ENCODE measurements around the gene TPBGL. TPM values are rescaled to one million over a fixed set of nuclear protein-coding genes. Genes with fewer than 3 reads are reported as not detected.

Gene TPBGL
- under 0.01 and 0.05 TPM in 2 replicates for total RNA-seq

DNA sequence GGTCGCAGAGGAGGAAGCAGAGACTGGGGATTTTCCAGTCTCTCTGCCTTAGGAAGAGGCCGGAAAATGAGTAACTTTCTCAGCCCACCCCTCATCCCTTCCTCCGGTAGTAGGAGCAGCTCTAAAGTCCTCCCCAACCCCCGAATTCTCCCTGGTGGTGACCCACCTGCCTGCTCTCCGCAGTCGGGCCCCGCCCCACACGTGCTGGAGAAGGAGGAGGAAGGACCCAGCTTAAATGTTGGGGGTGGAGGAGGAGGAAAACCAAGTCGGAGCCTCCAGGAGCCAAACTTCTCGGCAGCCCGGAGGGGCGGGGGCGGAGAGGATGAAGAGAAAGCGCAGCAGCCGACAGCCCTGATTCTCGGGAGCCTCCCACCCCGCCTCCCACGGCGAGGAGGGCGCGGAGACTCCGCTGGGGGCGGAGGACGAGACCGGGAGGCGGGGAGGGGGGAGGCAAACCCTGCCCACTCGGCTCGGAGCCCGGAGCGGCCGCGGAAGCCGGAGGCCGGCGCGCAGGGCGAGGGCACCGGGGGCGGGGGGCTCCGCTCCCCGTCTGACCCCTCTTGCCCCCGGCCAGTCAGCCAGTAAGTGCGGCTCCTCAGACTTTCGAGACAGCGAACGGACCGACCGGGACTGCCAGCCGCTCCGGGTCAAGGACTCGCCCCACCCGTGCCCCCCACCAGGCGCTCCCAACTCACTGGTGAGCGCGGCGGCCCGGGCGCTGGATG is at the start of gene TPBGL:
Gene TPBGL (plus strand): TSS at position 464 of the 725 bp plus-strand sequence. CDS start 276 bp downstream, outside the sequence.

Other genes with a start within 250 kb of the TPBGL start
- gene OR2AT4, start 143.9 kb upstream of the TPBGL start, total RNA-seq = not detected in 2 replicates
- gene SLCO2B1, start 89.7 kb upstream of the TPBGL start, total RNA-seq = 0.30 and 0.88 TPM in 2 replicates
- 3.3 and 5.8 TPM in 2 replicates for gene ARRB1, start 110.9 kb downstream of the TPBGL start, total RNA-seq
- gene RPS3, start 158.7 kb downstream of the TPBGL start, total RNA-seq = 1,278 and 1,672 TPM in 2 replicates
- gene KLHL35, start 192.4 kb downstream of the TPBGL start, total RNA-seq = 2.9 and 3.3 TPM in 2 replicates